K562 (cell line): ENCODE measurements around the gene PHF21A. TPM values are rescaled to one million over a fixed set of nuclear protein-coding genes. Genes with fewer than 3 reads are reported as not detected.
A peak's percentile ranks its signal among the peaks of the same experiment; 100 is the strongest.

Experiments used
- ATAC-seq: fragments of 200-7000 bp; cut with Tn5 transposase; 3 replicates; pipeline ENCODE4 v1.9.1; 2020; ENCODE audit warnings: moderate library complexity
- BruUV-seq: library from RNA; stranded (reverse); fragments of 400-500 nt; replicated peaks from 2 replicates; lab custom pipeline; 2021; lab: Mats Ljungman, UMichigan
- CTCF ChIA-PET: fragments of 300-600 bp; formaldehyde crosslinking; extraction: SDS; loops from one replicate; lab custom pipeline; 2021; ENCODE audit warnings: low intra/inter-chr PET ratio; lab: Yijun Ruan, JAX
- POLR2A ChIA-PET: fragments of 300-600, 350-650 bp; sonication (Branson Sonifier 250); formaldehyde crosslinking; extraction: SDS; loops from one replicate; lab custom pipeline; 2021; ENCODE audit warnings: antibody characterized with exemption, inconsistent platforms; lab: Yijun Ruan, JAX
- DNase-seq, 4 experiments: peaks; one replicate each; pipeline versions ENCODE4 v3.0.0 to v3.0.0-alpha.2; 2011 to 2018; ENCODE audit warnings: low spot score in 3 of 4, mixed read lengths in 3 of 4; ENCODE audit errors: extremely low read depth in 1 of 4
- FAIRE-seq: peaks from 2 replicates; lab custom pipeline; 2011; peaks lifted over from hg19 to GRCh38; lab: Jason Lieb, UNC
- H2AFZ ChIP-seq: 2 replicates; pipeline ENCODE4 v1.6.0; 2011; ENCODE audit warnings: low read depth, low read length, control low read depth, inconsistent platforms
- H3K27ac ChIP-seq: fragments of 200-600 bp; 3 replicates; pipeline ENCODE4 v1.8.0; 2011; ENCODE audit warnings: low read depth, mild to moderate bottlenecking, control low read depth, inconsistent platforms, low read length, moderate library complexity, mixed read lengths; ENCODE audit errors: extremely low read depth
- H3K27me3 ChIP-seq, 2 experiments: fragments of 300-600 bp in 1 of 2; 2 replicates in 1 of 2; 3 replicates in 1 of 2; pipeline versions ENCODE4 v1.6.0 to v1.8.0; 2011; ENCODE audit warnings: inconsistent platforms in 2 of 2, low read length in 2 of 2, mild to moderate bottlenecking in 1 of 2, mixed read lengths in 1 of 2, moderate library complexity in 1 of 2; ENCODE audit not compliant: control insufficient read depth in 2 of 2, insufficient read depth in 2 of 2
- H3K36me3 ChIP-seq: fragments of 300-600 bp; 3 replicates; pipeline ENCODE4 v1.8.0; 2011; ENCODE audit warnings: mild to moderate bottlenecking, low read length, inconsistent platforms; ENCODE audit not compliant: control insufficient read depth, insufficient read depth
- H3K4me1 ChIP-seq, 2 experiments: fragments of 200-600 bp in 1 of 2; replicated peaks in 1 of 2; 2 replicates in 1 of 2; 3 replicates in 1 of 2; pipeline versions ENCODE4 v1.5.1 to v1.8.0; 2011; ENCODE audit warnings: inconsistent platforms in 2 of 2, low read length in 2 of 2, mild to moderate bottlenecking in 1 of 2, mixed read lengths in 1 of 2, moderate library complexity in 1 of 2; ENCODE audit not compliant: control insufficient read depth in 2 of 2, insufficient read depth in 2 of 2
- H3K4me2 ChIP-seq: 2 replicates; pipeline ENCODE4 v1.6.1; 2011; ENCODE audit warnings: low read length, control low read depth, inconsistent platforms, mixed read lengths; ENCODE audit not compliant: insufficient read depth
- H3K4me3 ChIP-seq: fragments of 200-600 bp; sonication (generic), shearing (Covaris generic); 2 replicates; pipeline ENCODE4 v1.5.1; 2016; ENCODE audit warnings: control low read depth, inconsistent platforms
- H3K79me2 ChIP-seq: fragments of 200-600 bp; 3 replicates; pipeline ENCODE4 v1.8.0; 2011; ENCODE audit warnings: low read length, inconsistent platforms; ENCODE audit not compliant: control insufficient read depth, insufficient read depth
- H3K9ac ChIP-seq, 2 experiments: 2 replicates each; pipeline versions ENCODE4 v1.6.0 to v1.6.1; 2011; ENCODE audit warnings: low read depth in 2 of 2, low read length in 2 of 2, control low read depth in 1 of 2, inconsistent platforms in 1 of 2, mild to moderate bottlenecking in 1 of 2, mixed read lengths in 1 of 2; ENCODE audit not compliant: insufficient read depth in 1 of 2
- H3K9me1 ChIP-seq: one replicate; pipeline ENCODE4 v1.6.0; 2011; ENCODE audit warnings: inconsistent platforms, mild to moderate bottlenecking, low read length, moderate library complexity; ENCODE audit not compliant: control insufficient read depth, insufficient read depth
- H3K9me3 ChIP-seq: replicated peaks from 2 replicates; pipeline ENCODE4 v1.5.1; 2011; ENCODE audit warnings: low read depth, low read length, inconsistent platforms; ENCODE audit not compliant: control insufficient read depth, insufficient read depth
- H4K20me1 ChIP-seq: replicated peaks from 2 replicates; pipeline ENCODE4 v1.6.1; 2011; ENCODE audit warnings: low read length, inconsistent platforms, mixed read lengths; ENCODE audit not compliant: control insufficient read depth, insufficient read depth
- GTF2F1 ChIP-seq: IDR thresholded peaks from 2 replicates; pipeline ENCODE4 v1.6.1; 2011; ENCODE audit warnings: low read depth, low read length, improper control_type of control experiment
- MLX ChIP-seq, 2 experiments: fragments of 450-650 bp in 1 of 2; sonication (generic) in 1 of 2; formaldehyde crosslinking; conservative IDR thresholded peaks; 2 replicates each; pipeline versions ENCODE4 v1.4.0 to v1.8.1; 2020 to 2022; ENCODE audit warnings: mild to moderate bottlenecking in 1 of 2, missing genetic modification reagents in 1 of 2
- MYC ChIP-seq, 2 experiments: fragments of 250-450 bp in 1 of 2; sonication (Bioruptor Pico) in 1 of 2; IDR thresholded peaks; 2 replicates each; pipeline versions ENCODE4 v1.5.1 to v1.6.1; 2012 to 2021; ENCODE audit warnings: low read depth in 2 of 2, borderline replicate concordance in 1 of 2, improper control_type of control experiment in 1 of 2, low read length in 1 of 2, mild to moderate bottlenecking in 1 of 2, moderate library complexity in 1 of 2
- PRMT5 ChIP-seq: sonication (generic); formaldehyde crosslinking; IDR thresholded peaks from 2 replicates; pipeline ENCODE4 v1.5.0; 2020; ENCODE audit warnings: missing genetic modification reagents
- SPI1 ChIP-seq: IDR thresholded peaks from 2 replicates; pipeline ENCODE4 v1.6.1; 2011; ENCODE audit warnings: low read depth, low read length, control low read depth, borderline replicate concordance
- STAG1 ChIP-seq: sonication (generic); formaldehyde crosslinking; IDR thresholded peaks from 2 replicates; pipeline ENCODE4 v1.5.0; 2020; ENCODE audit warnings: missing genetic modification reagents, borderline replicate concordance
- TAF9B ChIP-seq: fragments of 450-650 bp; IDR thresholded peaks from 2 replicates; pipeline ENCODE4 v1.6.1; 2018; ENCODE audit warnings: mild to moderate bottlenecking; ENCODE audit not compliant: partially characterized antibody
- THRAP3 ChIP-seq: fragments of 450-650 bp; IDR thresholded peaks from 2 replicates; pipeline ENCODE4 v1.6.1; 2016; ENCODE audit warnings: mild to moderate bottlenecking, inconsistent platforms, borderline replicate concordance
- WGBS: fragments of 100-300 bp; shearing (Covaris generic); methylation state at CpG from one replicate; pipeline ENCODE4 v1.1.6; 2016; ENCODE audit warnings: low coverage, mixed read lengths; ENCODE audit not compliant: insufficient coverage; ENCODE audit errors: missing lambda C conversion rate; 5-methylcytosine and 5-hydroxymethylcytosine counted together
- in situ Hi-C: fragments of 300-500 bp; cut with MboI; formaldehyde crosslinking; loops from 4 replicates; pipeline ENCODE4 v1.15.0; 2018; ENCODE audit warnings: inconsistent platforms, mixed read lengths
- intact Hi-C: fragments of 100-400 bp; cut with micrococcal nuclease; formaldehyde crosslinking; loops from 2 replicates; pipeline ENCODE4 v1.14.2; 2022
- polyA plus RNA-seq, 8 experiments: library from polyadenylated mRNA; depleted of rRNA in 4 of 8; stranded (reverse) in 5 of 8; unstranded in 3 of 8; fragments of >200 nt; fragmentation: Nextera tagmentation in 2 of 8; fragmentation: Illumina TruSeq in 1 of 8; extraction: Ambion mirVana in 2 of 8; extraction: Trizol in 1 of 8; gene quantifications; 2 replicates each; pipeline versions ENCODE4 v1.2.1 to v1.2.3, GENCODE V29; 2011 to 2014; ENCODE audit warnings: inconsistent platforms in 1 of 8, missing spikeins in 1 of 8
- total RNA-seq, 7 experiments: library from RNA; depleted of rRNA in 6 of 7; stranded (reverse); fragments of >200 nt in 6 of 7; fragmentation: Illumina TruSeq in 2 of 7; extraction: Trizol in 2 of 7; gene quantifications; 2 replicates each; pipeline versions ENCODE4 v1.2.1 to v1.2.3, GENCODE V29; 2011 to 2021; ENCODE audit warnings: low replicate concordance in 1 of 7
- TF ChIP-seq, protein P1 (sequence below), 2 experiments: fragments of 150-350 bp in 1 of 2; IDR thresholded peaks; 2 replicates each; pipeline ENCODE4 v1.6.1; 2012 to 2016; ENCODE audit warnings: low read depth in 2 of 2, low read length in 2 of 2, mild to moderate bottlenecking in 1 of 2, moderate library complexity in 1 of 2

Gene PHF21A
- total and polyA plus RNA-seq, 9 of the 15 experiments (the other 6 are each of a cell fraction or from before 2014, with no cell fraction given) = 1.5 to 32.4 (median 10.7) TPM

DNA sequence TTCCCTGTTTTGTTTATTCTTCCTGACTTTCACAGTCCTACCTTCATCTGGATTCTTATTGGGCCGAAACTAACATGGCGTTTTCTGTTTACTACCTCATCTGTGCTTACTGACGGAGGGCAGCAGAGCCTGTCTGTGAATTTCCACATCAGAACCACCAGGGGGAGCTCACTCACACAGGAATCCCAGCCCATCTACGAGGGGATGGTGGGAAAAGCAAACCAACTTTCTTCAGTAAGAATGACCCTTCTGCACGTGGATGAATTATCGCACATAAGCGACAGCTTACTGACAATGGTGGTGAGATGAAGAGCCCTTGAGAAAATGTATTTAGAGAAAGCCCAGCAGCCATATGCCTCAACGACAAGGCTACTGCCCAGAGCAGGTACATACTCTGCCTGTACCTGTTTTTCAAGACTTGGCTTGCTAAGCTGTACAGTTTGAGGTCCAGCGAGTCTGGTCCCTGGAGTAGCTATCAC, 156.3 kb downstream of the PHF21A start (continued):
- TF ChIP-seq, protein P1, sequence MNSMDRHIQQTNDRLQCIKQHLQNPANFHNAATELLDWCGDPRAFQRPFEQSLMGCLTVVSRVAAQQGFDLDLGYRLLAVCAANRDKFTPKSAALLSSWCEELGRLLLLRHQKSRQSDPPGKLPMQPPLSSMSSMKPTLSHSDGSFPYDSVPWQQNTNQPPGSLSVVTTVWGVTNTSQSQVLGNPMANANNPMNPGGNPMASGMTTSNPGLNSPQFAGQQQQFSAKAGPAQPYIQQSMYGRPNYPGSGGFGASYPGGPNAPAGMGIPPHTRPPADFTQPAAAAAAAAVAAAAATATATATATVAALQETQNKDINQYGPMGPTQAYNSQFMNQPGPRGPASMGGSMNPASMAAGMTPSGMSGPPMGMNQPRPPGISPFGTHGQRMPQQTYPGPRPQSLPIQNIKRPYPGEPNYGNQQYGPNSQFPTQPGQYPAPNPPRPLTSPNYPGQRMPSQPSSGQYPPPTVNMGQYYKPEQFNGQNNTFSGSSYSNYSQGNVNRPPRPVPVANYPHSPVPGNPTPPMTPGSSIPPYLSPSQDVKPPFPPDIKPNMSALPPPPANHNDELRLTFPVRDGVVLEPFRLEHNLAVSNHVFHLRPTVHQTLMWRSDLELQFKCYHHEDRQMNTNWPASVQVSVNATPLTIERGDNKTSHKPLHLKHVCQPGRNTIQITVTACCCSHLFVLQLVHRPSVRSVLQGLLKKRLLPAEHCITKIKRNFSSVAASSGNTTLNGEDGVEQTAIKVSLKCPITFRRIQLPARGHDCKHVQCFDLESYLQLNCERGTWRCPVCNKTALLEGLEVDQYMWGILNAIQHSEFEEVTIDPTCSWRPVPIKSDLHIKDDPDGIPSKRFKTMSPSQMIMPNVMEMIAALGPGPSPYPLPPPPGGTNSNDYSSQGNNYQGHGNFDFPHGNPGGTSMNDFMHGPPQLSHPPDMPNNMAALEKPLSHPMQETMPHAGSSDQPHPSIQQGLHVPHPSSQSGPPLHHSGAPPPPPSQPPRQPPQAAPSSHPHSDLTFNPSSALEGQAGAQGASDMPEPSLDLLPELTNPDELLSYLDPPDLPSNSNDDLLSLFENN (IDR thresholded peaks at IDR 0.05; ENCODE audit: low read depth in 2 of 2, low read length in 2 of 2) = no peak
- no peak for TF ChIP-seq THRAP3
- TF ChIP-seq MYC (IDR thresholded peaks at IDR 0.05; ENCODE audit: low read depth, low read length) = peak; percentile 48; the same call in 1 of the 2 replicates
- no peak for TF ChIP-seq MYC (CRISPR knock-in tag; IDR thresholded peaks at IDR 0.05; ENCODE audit: borderline replicate concordance, low read depth)
- TF ChIP-seq, all 486 proteins: peak for 54

- Histone ChIP-seq H3K4me1 (peaks cover 3% of the 10 kb centered on the region in 2 experiments; a peak in 3 of 5 replicates), H3K4me3 (no peak overlapping the region), H2AFZ (no peak overlapping the region), H3K9me3 (no peaks in the 10 kb centered on the region), H3K9ac (no peak overlapping the region), H4K20me1 (no peaks in the 10 kb centered on the region), H3K4me2 (no peak overlapping the region), H3K36me3 (peaks cover 31% of the 10 kb centered on the region; the same call in 2 of the 3 replicates), H3K27ac (no peak overlapping the region), H3K79me2 (no peaks in the 10 kb centered on the region), H3K27me3 (no peaks in the 10 kb centered on the region), H3K9me1 (no peaks in the 10 kb centered on the region)
- 56% methylated on average over 7 of the region's 7 CpGs for whole genome bisulfite sequencing
- ATAC-seq (no peak), DNase-seq (no peak), FAIRE-seq (no peak)
- no peak for TF ChIP-seq GTF2F1
- no peak for TF ChIP-seq STAG1 (CRISPR knock-in tag)
- TF ChIP-seq SPI1 = no peak
- TF ChIP-seq PRMT5 = no peak
- no peak for TF ChIP-seq MLX (CRISPR knock-in tag; conservative IDR thresholded peaks at IDR 0.05)
- TF ChIP-seq TAF9B = no peak
- in situ Hi-C loops = no loop called here
- POLR2A ChIA-PET = interaction anchor here (1.0 to 1.4 kb wide), 2 partner anchors 11 to 30 kb away, joined by 3 read pairs; no protein-coding TSS in a partner anchor
- no TSS peak for BruUV-seq
- CTCF ChIA-PET = no interaction called here
- intact Hi-C loops = no loop called here
Measured at GRCh38 chr11:45961751-45962240, 159.5 kb downstream of the PHF21A start.
